ENCODE data around the gene P2RY11.
A peak's percentile ranks its signal among the peaks of the same experiment; 100 is the strongest.

Gene P2RY11

GRCh38 chr19:10111405-10111811, at the start of gene P2RY11:
Gene P2RY11 (plus strand): TSS chr19:10111693. CDS start chr19:10111722, 29 bp downstream.
- no peak for FAIRE-seq

GRCh38 chr19:10061717-10062310, 49.7 kb upstream of the P2RY11 start:
- no peak for FAIRE-seq

- no peak for FAIRE-seq
These were observed 43.3 kb upstream of the P2RY11 start for GRCh38 chr19:10068205-10068604.

GRCh38 chr19:10069046-10069445, 42.4 kb upstream of the P2RY11 start:
- no peak for FAIRE-seq

GRCh38 chr19:10070730-10071446, 40.6 kb upstream of the P2RY11 start:
- FAIRE-seq: no peak

- peak; percentile 6 for FAIRE-seq
These were observed 37.3 kb upstream of the P2RY11 start for GRCh38 chr19:10074153-10074552.

GRCh38 chr19:10076535-10076934, 35.0 kb upstream of the P2RY11 start:
- FAIRE-seq: no peak

GRCh38 chr19:10078329-10078728, 33.2 kb upstream of the P2RY11 start:
- no peak for FAIRE-seq

- no peak for FAIRE-seq
These were observed 32.5 kb upstream of the P2RY11 start for GRCh38 chr19:10079031-10079453.

GRCh38 chr19:10083911-10084310, 27.6 kb upstream of the P2RY11 start:
- FAIRE-seq: no peak

GRCh38 chr19:10084803-10085202, 26.7 kb upstream of the P2RY11 start:
- FAIRE-seq: no peak

- FAIRE-seq: no peak
These were observed 25.6 kb upstream of the P2RY11 start, which contains the start of gene SHFL for GRCh38 chr19:10085641-10086590. Gene SHFL (plus strand): TSS chr19:10086317. CDS start chr19:10086428, 111 bp downstream.

GRCh38 chr19:10086591-10087192, 24.8 kb upstream of the P2RY11 start:
- FAIRE-seq: no peak

GRCh38 chr19:10087296-10088061, 24.0 kb upstream of the P2RY11 start:
- FAIRE-seq: no peak

GRCh38 chr19:10088949-10089554, 22.4 kb upstream of the P2RY11 start:
- FAIRE-seq: no peak

GRCh38 chr19:10089801-10090375, 21.6 kb upstream of the P2RY11 start:
- FAIRE-seq: no peak

- FAIRE-seq: no peak
These were observed 20.2 kb upstream of the P2RY11 start for GRCh38 chr19:10091370-10091687.

- FAIRE-seq: no peak
These were observed 19.4 kb upstream of the P2RY11 start for GRCh38 chr19:10091895-10092641.

- no peak for FAIRE-seq
These were observed 18.7 kb upstream of the P2RY11 start for GRCh38 chr19:10092648-10093294.
